GM11168 (cell line): Measurements from ENCODE around the gene LYPD3.
"Not testable (repeated sequence)": the region's sequence is repeated elsewhere in the genome, so short reads cannot be mapped to it uniquely, and the experiment has no call there.

Experiments used
- in situ Hi-C: fragments of 300-500 bp; cut with MboI; formaldehyde crosslinking; loops from one replicate; pipeline ENCODE4 v1.12.0; 2022; ENCODE audit warnings: low sequenced_read_pairs; ENCODE audit not compliant: unreplicated experiment

Gene LYPD3

GRCh38 chr19:43438291-43439031, 26.9 kb downstream of the LYPD3 start:
- in situ Hi-C loops = no loop called here

- in situ Hi-C loops = no loop called here
Measured at GRCh38 chr19:43437712-43438111, 27.7 kb downstream of the LYPD3 start.

- in situ Hi-C loops = not testable (repeated sequence)
Measured at GRCh38 chr19:43437284-43437683, 28.1 kb downstream of the LYPD3 start.

- in situ Hi-C loops = no loop called here
Measured at GRCh38 chr19:43435775-43436174, 29.6 kb downstream of the LYPD3 start.

- in situ Hi-C loops = no loop called here
Measured at GRCh38 chr19:43433689-43434088, 31.7 kb downstream of the LYPD3 start.

GRCh38 chr19:43433358-43433673, 32.1 kb downstream of the LYPD3 start:
- in situ Hi-C loops = no loop called here

- in situ Hi-C loops = no loop called here
Measured at GRCh38 chr19:43430976-43431375, 34.4 kb downstream of the LYPD3 start.

- in situ Hi-C loops = no loop called here
Measured at GRCh38 chr19:43430142-43430710, 35.2 kb downstream of the LYPD3 start.

- in situ Hi-C loops = no loop called here
Measured at GRCh38 chr19:43429395-43429794, 36.0 kb downstream of the LYPD3 start.

- in situ Hi-C loops = no loop called here
Measured at GRCh38 chr19:43425567-43426392, 39.6 kb downstream of the LYPD3 start.

- in situ Hi-C loops = no loop called here
Measured at GRCh38 chr19:43423779-43424178, 41.6 kb downstream of the LYPD3 start.

- in situ Hi-C loops = no loop called here
Measured at GRCh38 chr19:43422689-43423066, 42.7 kb downstream of the LYPD3 start.

GRCh38 chr19:43422000-43422688, 43.3 kb downstream of the LYPD3 start:
- in situ Hi-C loops = no loop called here

- in situ Hi-C loops = no loop called here
Measured at GRCh38 chr19:43420954-43421353, 44.5 kb downstream of the LYPD3 start.

- in situ Hi-C loops = no loop called here
Measured at GRCh38 chr19:43416951-43417623, 48.3 kb downstream of the LYPD3 start.

- in situ Hi-C loops = no loop called here
Measured at GRCh38 chr19:43414554-43414953, 50.9 kb downstream of the LYPD3 start, which contains the start of gene TEX101. Gene TEX101, plus strand, starts transcription at chr19:43414890. Its CDS starts 1,030 bp downstream, at chr19:43415920.

- in situ Hi-C loops = no loop called here
Measured at GRCh38 chr19:43412441-43412840, 53.0 kb downstream of the LYPD3 start.
